ENCODE measurements around the gene NCAN. TPM values are rescaled to one million over a fixed set of nuclear protein-coding genes. Genes with fewer than 3 reads are reported as not detected.

The NCAN gene
- not detected in 2 replicates for total RNA-seq

DNA sequence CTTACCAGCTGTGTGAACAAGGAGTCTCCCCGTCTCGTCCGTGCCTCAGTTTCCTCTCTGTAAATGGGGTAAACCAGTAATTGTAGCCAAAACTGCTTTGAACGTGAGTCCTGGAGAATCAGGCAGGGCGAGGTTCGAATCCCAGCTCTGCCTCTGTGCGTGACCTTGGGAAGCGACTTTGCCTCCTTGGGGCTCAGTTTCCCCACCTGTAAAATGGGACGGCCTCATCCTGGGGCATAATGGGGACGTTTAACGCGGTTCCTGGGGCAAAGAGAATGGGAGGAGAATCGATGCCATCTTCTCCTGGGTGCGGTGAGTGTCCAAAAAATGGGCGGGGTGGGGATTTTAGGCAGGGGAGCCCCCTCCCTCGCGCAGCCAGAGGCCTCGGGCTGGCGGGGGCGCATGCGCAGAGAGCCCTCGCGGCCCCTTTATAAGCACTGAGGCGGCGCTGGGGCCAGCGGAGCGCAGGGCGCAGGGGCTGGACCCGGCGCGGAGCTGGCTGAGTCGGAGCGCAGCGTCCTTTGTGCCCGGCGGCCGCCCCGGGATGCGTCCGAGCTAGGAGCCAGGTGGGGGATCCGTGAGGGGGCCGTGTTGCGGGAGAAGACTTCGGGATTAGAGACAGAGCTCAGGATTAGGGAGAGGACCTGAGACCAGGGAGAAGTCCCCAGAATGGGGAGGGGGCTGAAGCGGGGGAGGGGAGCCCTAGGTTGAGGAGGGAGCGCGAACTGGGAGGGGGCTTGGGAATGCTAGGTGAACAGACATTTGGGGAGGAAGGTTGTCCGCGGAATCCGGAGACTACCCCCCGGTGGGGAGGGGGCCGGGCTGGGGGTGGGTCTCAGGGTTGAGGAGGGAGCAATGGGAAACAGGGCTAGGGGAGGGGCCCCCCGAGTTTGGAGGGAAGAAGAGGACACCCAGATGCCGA, at the start of gene NCAN:
TSS of gene NCAN (plus strand) at position 460 of the 922 bp plus-strand sequence. CDS start 4,996 bp downstream, outside the sequence.

GRCh38 chr19:19170053-19170872, 41.5 kb upstream of the NCAN start, which contains the start of gene MEF2B:
Gene MEF2B, minus strand, starts transcription at chr19:19170263. Its CDS starts 19,528 bp downstream, at chr19:19150735.

DNA sequence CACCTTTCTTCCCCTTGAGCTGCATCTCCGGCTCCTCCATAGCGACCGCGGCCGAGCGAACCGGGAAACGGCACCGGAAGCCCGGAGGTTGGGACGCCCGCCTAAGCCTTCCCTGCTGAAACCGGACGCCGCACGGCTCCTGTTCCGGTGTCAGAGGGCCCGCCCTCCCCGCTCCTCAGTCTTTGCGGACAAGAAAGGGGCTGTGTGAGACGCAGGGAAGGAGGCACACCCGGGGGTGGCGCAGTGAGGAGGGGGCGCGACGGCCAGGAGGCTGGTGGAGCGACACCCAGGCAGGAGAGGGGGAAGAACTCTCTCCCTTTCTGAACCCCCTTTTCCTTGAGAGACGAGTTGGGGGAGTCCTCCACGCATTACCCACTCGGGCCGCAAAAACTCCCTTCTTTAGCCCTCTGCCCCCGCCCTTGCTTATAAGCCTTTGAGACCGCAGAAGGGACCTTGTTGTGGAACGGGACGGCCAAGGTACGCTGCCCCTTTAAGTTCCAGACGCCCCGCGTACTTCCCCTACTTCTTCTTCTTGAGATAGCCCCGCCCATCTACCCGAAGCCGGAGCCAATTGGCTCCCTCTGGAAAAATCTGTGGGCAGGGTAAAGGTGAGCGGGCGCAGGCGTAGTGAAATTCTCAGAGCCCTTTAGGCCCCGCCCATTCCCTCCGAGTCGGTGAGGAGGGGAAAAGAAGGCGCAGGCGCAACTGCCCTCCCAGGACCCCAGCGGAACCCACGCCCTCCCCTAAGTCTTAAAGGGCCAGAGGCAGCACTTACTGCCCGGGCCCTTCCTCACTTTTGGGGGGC, 19.5 kb upstream of the NCAN start, which contains the start of the genes BORCS8 and RFXANK:
TSS of gene BORCS8 (minus strand) at position 75 of the 805 bp plus-strand sequence. CDS start at position 40, 35 bp downstream.
TSS of gene RFXANK (plus strand) at position 181 of the 805 bp plus-strand sequence. CDS start 1,689 bp downstream, outside the sequence.

DNA sequence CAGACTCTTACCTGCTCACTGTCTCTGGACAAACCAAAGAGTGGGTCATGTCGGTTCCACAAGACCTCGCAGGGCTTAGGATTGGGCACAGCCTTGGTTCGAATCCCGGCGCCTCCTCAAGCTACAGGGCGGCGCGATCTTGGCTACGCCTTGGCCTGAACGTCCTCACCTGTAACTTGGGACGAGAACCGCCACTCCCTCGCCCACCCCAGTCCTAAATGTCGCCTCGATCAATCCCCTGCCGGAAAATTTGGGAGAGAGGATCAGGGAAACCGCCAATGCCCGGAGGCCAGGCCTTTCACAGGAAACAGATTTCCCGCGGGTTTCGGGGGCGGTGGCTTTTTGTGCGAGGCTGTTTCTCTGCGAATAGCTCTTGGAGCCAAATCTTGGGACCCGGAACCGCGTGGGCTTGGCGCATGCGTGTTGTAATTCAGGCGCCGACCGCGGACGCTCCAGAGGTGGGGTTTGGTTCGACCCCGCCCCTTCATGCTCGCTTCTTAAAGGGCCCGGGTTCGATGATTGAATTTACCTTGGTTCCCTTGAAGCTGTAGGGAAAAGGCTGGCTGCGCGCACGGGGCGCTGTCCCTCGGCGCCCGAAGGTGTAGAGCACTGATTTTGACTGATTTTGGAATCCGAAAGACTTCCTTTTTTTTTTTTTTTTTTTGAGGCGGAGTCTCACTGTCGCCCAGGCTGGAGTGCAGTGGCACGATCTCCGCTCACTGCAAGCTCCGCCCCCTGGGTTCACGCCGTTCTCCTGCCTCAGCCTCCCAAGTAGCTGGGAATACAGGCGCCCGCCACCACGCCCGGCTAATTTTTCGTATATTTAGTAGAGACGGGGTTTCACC, 8.5 kb upstream of the NCAN start, which contains the start of gene NR2C2AP:
TSS of gene NR2C2AP (minus strand) at position 403 of the 845 bp plus-strand sequence. CDS start at position 49, 354 bp downstream.

Other genes with a start within 250 kb of the NCAN start
- gene SUGP2, start 178.4 kb upstream of the NCAN start, total RNA-seq: 13.4 and 14.6 TPM in 2 replicates
- 30.0 and 31.7 TPM in 2 replicates for gene ARMC6, start 178.4 kb upstream of the NCAN start, total RNA-seq
- gene SLC25A42, start 148.0 kb upstream of the NCAN start, total RNA-seq: 7.7 and 11.6 TPM in 2 replicates
- gene TMEM161A, start 73.5 kb upstream of the NCAN start, total RNA-seq: 25.6 and 35.2 TPM in 2 replicates
- gene MEF2B, start 41.7 kb upstream of the NCAN start, total RNA-seq: 0.35 TPM in 1 of 2 replicates, not detected in the other
- 6.3 and 12.3 TPM in 2 replicates for gene BORCS8, start 19.8 kb upstream of the NCAN start, total RNA-seq
- 60.1 and 69.4 TPM in 2 replicates for gene RFXANK, start 19.7 kb upstream of the NCAN start, total RNA-seq
- gene NR2C2AP, start 8.5 kb upstream of the NCAN start, total RNA-seq: 2.1 and 2.8 TPM in 2 replicates
- 0.43 and 5.7 TPM in 2 replicates for gene TM6SF2, start 61.3 kb downstream of the NCAN start, total RNA-seq
- gene SUGP1, start 108.6 kb downstream of the NCAN start, total RNA-seq: 18.2 and 19.8 TPM in 2 replicates
- 22.0 and 26.8 TPM in 2 replicates for gene MAU2, start 108.9 kb downstream of the NCAN start, total RNA-seq
- gene GATAD2A, start 193.7 kb downstream of the NCAN start, total RNA-seq: 34.9 and 40.4 TPM in 2 replicates